Measurements from ENCODE around the gene ADGRF5.

- TF ChIP-seq SPI1 (IDR thresholded peaks at IDR 0.05; ENCODE audit: low read depth, low read length) (no peak), POLR2AphosphoS5 (IDR thresholded peaks at IDR 0.05; ENCODE audit: low read depth, low read length) (no peak), POLR2A (IDR thresholded peaks at IDR 0.05; ENCODE audit: low read depth, low read length) (no peak), POU2F2 (IDR thresholded peaks at IDR 0.05; ENCODE audit: low read depth, low read length) (no peak), TAF1 (IDR thresholded peaks at IDR 0.05; ENCODE audit: low read depth, low read length) (no peak), PAX5 (IDR thresholded peaks at IDR 0.05; ENCODE audit: insufficient read depth, low read length, severe bottlenecking) (no peak)
These were observed 57.9 kb downstream of the ADGRF5 start for GRCh38 chr6:46863791-46864190.
